ENCODE results near the gene IGF2R. TPM values are rescaled to one million over a fixed set of nuclear protein-coding genes. Genes with fewer than 3 reads are reported as not detected.

The IGF2R gene
- total RNA-seq, 8 experiments from 2014 or later: 18.4 to 124 (median 53.5) TPM

- Histone ChIP-seq H3K4me3 (no peak overlapping the region), H3K27ac (no peak overlapping the region), H3K4me1 (replicated peaks in 1 of 2) (no peaks in the 10 kb centered on the region)
- 81 to 100% (median 92%) methylated on average over 1 to 10 of the region's 23 CpGs; no CpG with 5 or more reads in 4 of the 10 experiments for WGBS, 10 experiments
- in situ Hi-C loops (cut with MboI; ENCODE audit: low pct_unique_long_range_greater_than_20kb in 2 of 9, low sequenced_read_pairs in 9 of 9, unreplicated experiment in 9 of 9): loop anchor here in 2 of 9 experiments (25.0 kb wide), 1 partner anchor 361 kb away; no protein-coding TSS in a partner anchor
- ATAC-seq (replicated peaks in 6 of 8): no peak
These were observed 132.7 kb downstream of the IGF2R start for GRCh38 chr6:160101277-160102205.

GRCh38 chr6:160102399-160102798 lies 133.5 kb downstream of the IGF2R start:
- Histone ChIP-seq H3K4me1 (replicated peaks in 1 of 2) (no peaks in the 10 kb centered on the region), H3K4me3 (no peak overlapping the region), H3K27ac (no peak overlapping the region)
- no peak for ATAC-seq (replicated peaks in 6 of 8)
- in situ Hi-C loops (cut with MboI; ENCODE audit: low pct_unique_long_range_greater_than_20kb in 2 of 9, low sequenced_read_pairs in 9 of 9, unreplicated experiment in 9 of 9): loop anchor here in 2 of 9 experiments (25.0 kb wide), 1 partner anchor 360 kb away; no protein-coding TSS in a partner anchor
- WGBS, 10 experiments: 83 to 100% (median 98%) methylated on average over 4 to 12 of the region's 16 CpGs; no CpG with 5 or more reads in 5 of the 10 experiments

GRCh38 chr6:160102956-160103824 lies 134.3 kb downstream of the IGF2R start:
- Histone ChIP-seq H3K27ac (no peak overlapping the region), H3K4me3 (no peak overlapping the region), H3K4me1 (replicated peaks in 1 of 2) (no peaks in the 10 kb centered on the region)
- ATAC-seq (replicated peaks in 6 of 8): peak in 3 of 8 experiments; percentile 65 to 69 (median 66)
- WGBS, 10 experiments: 50 to 100% (median 89%) methylated on average over 1 to 10 of the region's 14 CpGs; no CpG with 5 or more reads in 1 of the 10 experiments
- in situ Hi-C loops (cut with MboI; ENCODE audit: low pct_unique_long_range_greater_than_20kb in 2 of 9, low sequenced_read_pairs in 9 of 9, unreplicated experiment in 9 of 9): loop anchor here in 2 of 9 experiments (25.0 kb wide), 1 partner anchor 359 kb away; no protein-coding TSS in a partner anchor

GRCh38 chr6:160103825-160104100 lies 134.9 kb downstream of the IGF2R start:
- Histone ChIP-seq H3K4me1 (replicated peaks in 1 of 2) (no peaks in the 10 kb centered on the region), H3K27ac (no peak overlapping the region), H3K4me3 (no peak overlapping the region)
- 40 to 100% (median 83%) methylated on average over 1 to 7 of the region's 7 CpGs for WGBS, 10 experiments
- no peak for ATAC-seq (replicated peaks in 6 of 8)
- in situ Hi-C loops (cut with MboI; ENCODE audit: low pct_unique_long_range_greater_than_20kb in 2 of 9, low sequenced_read_pairs in 9 of 9, unreplicated experiment in 9 of 9): loop anchor here in 2 of 9 experiments (25.0 kb wide), 1 partner anchor 359 kb away; no protein-coding TSS in a partner anchor

GRCh38 chr6:160104821-160105517 lies 136.1 kb downstream of the IGF2R start:
- ATAC-seq (replicated peaks in 6 of 8): peak in 1 of 8 experiments; percentile 16
- Histone ChIP-seq H3K4me3 (no peak overlapping the region), H3K4me1 (replicated peaks in 1 of 2) (no peaks in the 10 kb centered on the region), H3K27ac (no peak overlapping the region)
- in situ Hi-C loops (cut with MboI; ENCODE audit: low pct_unique_long_range_greater_than_20kb in 2 of 9, low sequenced_read_pairs in 9 of 9, unreplicated experiment in 9 of 9): loop anchor here in 2 of 9 experiments (25.0 kb wide), 1 partner anchor 357 kb away; no protein-coding TSS in a partner anchor
- WGBS, 10 experiments: 91 to 100% (median 95%) methylated on average over 4 to 15 of the region's 20 CpGs; no CpG with 5 or more reads in 1 of the 10 experiments

GRCh38 chr6:160106010-160106409 lies 137.1 kb downstream of the IGF2R start:
- in situ Hi-C loops (cut with MboI; ENCODE audit: low pct_unique_long_range_greater_than_20kb in 2 of 9, low sequenced_read_pairs in 9 of 9, unreplicated experiment in 9 of 9): loop anchor here in 2 of 9 experiments (25.0 kb wide), 1 partner anchor 356 kb away; no protein-coding TSS in a partner anchor
- no peak overlapping the region for H3K4me3 ChIP-seq
- WGBS, 10 experiments: 88 to 100% (median 100%) methylated on average over 1 to 7 of the region's 14 CpGs; no CpG with 5 or more reads in 1 of the 10 experiments
- no peaks in the 10 kb centered on the region for H3K4me1 ChIP-seq (replicated peaks in 1 of 2)
- H3K27ac ChIP-seq: no peak overlapping the region
- no peak for ATAC-seq (replicated peaks in 6 of 8)

GRCh38 chr6:160106701-160107100 lies 137.8 kb downstream of the IGF2R start:
- Histone ChIP-seq H3K4me1 (replicated peaks in 1 of 2) (no peaks in the 10 kb centered on the region), H3K4me3 (no peak overlapping the region), H3K27ac (no peak overlapping the region)
- in situ Hi-C loops (cut with MboI; ENCODE audit: low pct_unique_long_range_greater_than_20kb in 2 of 9, low sequenced_read_pairs in 9 of 9, unreplicated experiment in 9 of 9): loop anchor here in 2 of 9 experiments (25.0 kb wide), 1 partner anchor 356 kb away; no protein-coding TSS in a partner anchor
- no peak for ATAC-seq (replicated peaks in 6 of 8)
- 83 to 100% (median 99%) methylated on average over 1 to 4 of the region's 4 CpGs for WGBS, 10 experiments

- in situ Hi-C loops (cut with MboI; ENCODE audit: low pct_unique_long_range_greater_than_20kb in 2 of 9, low sequenced_read_pairs in 9 of 9, unreplicated experiment in 9 of 9): loop anchor here in 2 of 9 experiments (25.0 kb wide), 1 partner anchor 354 kb away; no protein-coding TSS in a partner anchor
- ATAC-seq (replicated peaks in 6 of 8): no peak
- no peak overlapping the region for H3K4me3 ChIP-seq
- H3K27ac ChIP-seq: no peak overlapping the region
- 92 to 100% (median 100%) methylated on average over 1 to 3 of the region's 5 CpGs; no CpG with 5 or more reads in 4 of the 10 experiments for WGBS, 10 experiments
- H3K4me1 ChIP-seq (replicated peaks in 1 of 2): no peaks in the 10 kb centered on the region
These were observed 139.2 kb downstream of the IGF2R start for GRCh38 chr6:160108077-160108476.

- in situ Hi-C loops (cut with MboI; ENCODE audit: low pct_unique_long_range_greater_than_20kb in 2 of 9, low sequenced_read_pairs in 9 of 9, unreplicated experiment in 9 of 9): loop anchor here in 2 of 9 experiments (25.0 kb wide), 1 partner anchor 352 kb away; no protein-coding TSS in a partner anchor
- Histone ChIP-seq H3K4me3 (no peak overlapping the region), H3K4me1 (replicated peaks in 1 of 2) (no peaks in the 10 kb centered on the region), H3K27ac (no peak overlapping the region)
- ATAC-seq (replicated peaks in 6 of 8): peak in 2 of 8 experiments; percentile 8 to 13
These were observed 141.8 kb downstream of the IGF2R start for GRCh38 chr6:160110586-160111123.

GRCh38 chr6:160111806-160112205 lies 142.9 kb downstream of the IGF2R start:
- Histone ChIP-seq H3K27ac (no peak overlapping the region), H3K4me3 (no peak overlapping the region), H3K4me1 (replicated peaks in 1 of 2) (no peaks in the 10 kb centered on the region)
- WGBS, 10 experiments: 17 to 80% (median 57%) methylated on average over 1 to 4 of the region's 4 CpGs; no CpG with 5 or more reads in 1 of the 10 experiments
- in situ Hi-C loops (cut with MboI; ENCODE audit: low pct_unique_long_range_greater_than_20kb in 2 of 9, low sequenced_read_pairs in 9 of 9, unreplicated experiment in 9 of 9): loop anchor here in 2 of 9 experiments (25.0 kb wide), 1 partner anchor 350 kb away; no protein-coding TSS in a partner anchor
- ATAC-seq (replicated peaks in 6 of 8): peak; percentile 43 to 91 (median 72)

GRCh38 chr6:160112628-160113299 lies 143.9 kb downstream of the IGF2R start:
- Histone ChIP-seq H3K27ac (no peak overlapping the region), H3K4me3 (no peak overlapping the region), H3K4me1 (replicated peaks in 1 of 2) (no peaks in the 10 kb centered on the region)
- no peak for ATAC-seq (replicated peaks in 6 of 8)
- 89 to 100% (median 96%) methylated on average over 1 to 5 of the region's 6 CpGs; no CpG with 5 or more reads in 3 of the 10 experiments for WGBS, 10 experiments
- in situ Hi-C loops (cut with MboI; ENCODE audit: low pct_unique_long_range_greater_than_20kb in 2 of 9, low sequenced_read_pairs in 9 of 9, unreplicated experiment in 9 of 9): loop anchor here in 2 of 9 experiments (25.0 kb wide), 1 partner anchor 350 kb away; no protein-coding TSS in a partner anchor
